SH-SY5Y (cell line): Measurements from ENCODE around the gene ARHGEF16.

Source experiments
- GATA2 ChIP-seq: IDR thresholded peaks from 2 replicates; pipeline ENCODE4 v1.6.1; 2011; ENCODE audit warnings: mild to moderate bottlenecking, low read depth, low read length
- GATA3 ChIP-seq: IDR thresholded peaks from 2 replicates; pipeline ENCODE4 v1.6.1; 2011; ENCODE audit warnings: low read depth, mild to moderate bottlenecking, low read length, moderate library complexity

The ARHGEF16 gene

DNA sequence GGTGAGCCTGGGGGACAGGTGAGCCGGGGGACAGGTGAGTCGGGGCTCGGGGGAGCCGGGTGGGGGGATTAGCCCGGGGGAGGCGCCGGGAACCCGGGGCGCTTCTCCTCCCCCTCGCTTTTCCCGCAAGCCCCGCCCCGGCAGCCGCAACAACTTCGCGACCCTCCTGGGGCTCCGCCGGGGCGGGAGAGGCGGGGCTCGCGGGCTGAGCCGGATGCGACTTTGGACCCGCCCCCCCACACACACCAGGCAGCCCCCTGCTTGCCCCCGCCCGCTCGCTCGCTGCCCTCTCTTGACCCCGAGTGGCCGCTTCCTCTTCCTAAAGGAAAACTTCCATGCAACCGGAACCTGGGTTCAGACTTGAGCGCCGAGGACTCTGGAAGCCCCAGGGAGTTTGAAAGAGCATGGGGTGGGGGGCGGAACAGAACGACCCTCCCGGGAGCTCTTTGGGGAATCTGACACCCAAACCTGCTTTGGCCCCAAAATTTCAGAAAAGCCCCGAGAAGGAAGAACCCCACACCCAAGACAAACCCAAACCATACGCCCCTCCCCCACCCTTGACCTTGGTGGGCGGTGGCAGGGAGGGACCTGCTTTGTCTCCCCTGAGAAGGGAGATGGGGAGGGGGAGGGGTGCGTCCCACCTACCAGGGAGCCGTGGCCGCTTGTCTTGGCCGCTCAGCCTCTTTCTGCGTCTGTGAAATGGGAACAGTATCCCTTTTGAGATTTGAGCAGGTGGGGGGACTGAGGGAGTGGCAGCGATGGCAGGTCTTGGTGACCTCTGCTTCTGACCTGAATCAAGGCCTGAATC is 550 bp downstream of the ARHGEF16 start:
- TF ChIP-seq GATA3, result no peak
- no peak for TF ChIP-seq GATA2

DNA sequence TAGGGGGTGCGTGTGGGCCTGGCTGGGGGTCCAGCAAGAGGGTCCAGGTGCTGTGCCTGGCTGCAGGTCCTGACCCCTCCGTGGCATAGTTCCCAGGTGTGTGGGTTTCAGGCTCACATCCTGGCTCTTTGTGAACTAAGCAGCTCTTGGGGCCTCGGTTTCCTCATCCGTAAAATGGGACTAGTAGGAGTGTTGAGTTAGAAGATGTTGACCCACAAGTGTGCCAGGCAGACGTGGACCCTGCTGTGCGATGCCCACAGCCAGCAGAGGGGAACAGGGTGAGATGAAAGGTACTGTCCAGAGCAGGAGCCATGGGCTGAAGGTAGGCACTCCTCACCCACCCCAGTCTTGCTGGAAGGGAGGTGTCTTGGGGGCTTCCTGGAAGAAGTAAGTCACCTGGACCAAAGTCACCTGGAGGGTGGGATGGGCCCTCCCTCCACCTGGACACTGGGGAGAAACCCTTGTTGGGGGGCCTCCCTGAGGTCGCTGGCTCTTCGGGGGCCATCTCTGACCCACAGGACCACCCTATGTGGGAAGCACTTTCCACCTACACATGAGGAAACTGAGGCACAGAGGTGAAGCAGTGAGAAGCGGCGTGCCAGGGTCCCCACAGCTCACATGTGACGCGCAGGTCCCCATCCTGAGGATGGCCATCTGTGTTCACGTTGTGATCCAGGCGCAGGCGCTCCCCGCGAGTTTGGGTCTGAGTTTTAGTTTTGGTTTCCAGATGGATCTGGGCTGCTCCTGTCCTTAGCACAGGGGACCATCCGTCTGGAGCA is 1.4 kb downstream of the ARHGEF16 start:
- TF ChIP-seq GATA3, result no peak
- TF ChIP-seq GATA2, result no peak

DNA sequence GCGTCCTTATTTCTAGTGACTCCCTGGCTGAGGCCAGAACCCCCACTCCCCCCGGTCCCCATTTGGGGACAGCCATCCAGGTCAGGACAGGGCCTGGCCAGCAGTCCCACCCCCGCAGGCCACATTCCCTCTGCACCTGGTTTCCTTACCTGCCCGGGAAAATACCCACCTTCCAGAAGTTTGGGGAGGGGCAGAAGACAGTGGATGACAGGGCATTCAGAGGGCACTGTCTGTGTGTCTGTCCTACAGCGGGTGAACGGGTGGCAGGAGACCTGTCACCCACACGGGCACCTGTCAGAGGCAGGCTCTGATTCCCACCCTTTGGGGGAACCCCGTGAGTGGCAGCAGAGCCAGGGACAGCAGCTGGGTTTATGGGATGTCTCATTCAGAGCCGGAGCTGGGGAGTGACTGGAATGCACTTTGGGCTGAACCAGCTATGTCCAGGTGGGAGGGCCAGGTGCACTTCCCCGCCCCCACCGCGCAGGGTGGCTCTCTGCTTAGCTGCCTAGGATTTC is 2.0 kb downstream of the ARHGEF16 start:
- TF ChIP-seq GATA2 (no peak), GATA3 (no peak)

DNA sequence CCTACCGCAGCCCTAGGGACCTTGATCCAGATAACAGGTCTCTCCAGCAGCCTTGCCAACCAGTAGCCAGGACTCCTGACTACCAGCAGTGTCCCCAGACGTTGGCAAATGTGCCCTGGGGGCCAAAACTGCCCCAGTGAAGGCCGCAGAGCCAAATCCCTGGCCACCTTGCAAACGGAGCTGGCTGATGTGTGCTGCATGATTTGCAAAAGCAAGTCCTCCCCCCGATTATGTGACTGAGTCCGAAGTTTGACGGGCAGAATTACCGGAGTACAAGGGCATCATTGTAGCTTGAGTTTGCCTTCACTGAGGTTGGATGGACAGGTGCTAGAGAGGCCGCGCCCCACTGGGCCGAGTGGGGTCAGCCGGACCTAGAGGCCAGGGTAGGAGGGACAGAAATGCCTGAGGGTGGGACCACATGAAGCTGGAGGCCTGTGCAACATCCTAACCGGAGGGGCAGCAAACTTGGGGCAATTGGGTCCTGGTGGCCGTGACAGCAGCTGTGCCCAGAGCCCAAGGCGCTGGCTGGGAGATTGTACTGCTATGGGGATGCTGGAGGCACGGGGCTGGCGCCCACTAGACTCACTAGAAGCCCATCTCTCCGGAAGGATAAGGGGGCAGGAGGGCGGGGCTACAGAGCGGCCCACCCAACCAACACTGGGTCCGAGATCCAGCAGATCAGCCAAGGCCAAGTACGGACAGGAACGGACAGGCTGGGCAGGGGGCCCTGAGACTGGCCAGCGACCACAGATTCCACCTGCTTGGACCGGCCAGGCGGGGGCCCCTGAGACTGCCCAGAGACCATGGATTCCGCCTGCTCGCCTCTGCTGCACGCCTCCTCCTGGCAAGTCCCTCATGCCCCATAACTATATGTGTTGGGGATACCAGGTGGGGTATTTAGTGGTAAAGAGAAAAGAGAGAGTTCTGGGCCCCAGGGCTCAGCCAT is 2.8 kb downstream of the ARHGEF16 start:
- no peak for TF ChIP-seq GATA2

DNA sequence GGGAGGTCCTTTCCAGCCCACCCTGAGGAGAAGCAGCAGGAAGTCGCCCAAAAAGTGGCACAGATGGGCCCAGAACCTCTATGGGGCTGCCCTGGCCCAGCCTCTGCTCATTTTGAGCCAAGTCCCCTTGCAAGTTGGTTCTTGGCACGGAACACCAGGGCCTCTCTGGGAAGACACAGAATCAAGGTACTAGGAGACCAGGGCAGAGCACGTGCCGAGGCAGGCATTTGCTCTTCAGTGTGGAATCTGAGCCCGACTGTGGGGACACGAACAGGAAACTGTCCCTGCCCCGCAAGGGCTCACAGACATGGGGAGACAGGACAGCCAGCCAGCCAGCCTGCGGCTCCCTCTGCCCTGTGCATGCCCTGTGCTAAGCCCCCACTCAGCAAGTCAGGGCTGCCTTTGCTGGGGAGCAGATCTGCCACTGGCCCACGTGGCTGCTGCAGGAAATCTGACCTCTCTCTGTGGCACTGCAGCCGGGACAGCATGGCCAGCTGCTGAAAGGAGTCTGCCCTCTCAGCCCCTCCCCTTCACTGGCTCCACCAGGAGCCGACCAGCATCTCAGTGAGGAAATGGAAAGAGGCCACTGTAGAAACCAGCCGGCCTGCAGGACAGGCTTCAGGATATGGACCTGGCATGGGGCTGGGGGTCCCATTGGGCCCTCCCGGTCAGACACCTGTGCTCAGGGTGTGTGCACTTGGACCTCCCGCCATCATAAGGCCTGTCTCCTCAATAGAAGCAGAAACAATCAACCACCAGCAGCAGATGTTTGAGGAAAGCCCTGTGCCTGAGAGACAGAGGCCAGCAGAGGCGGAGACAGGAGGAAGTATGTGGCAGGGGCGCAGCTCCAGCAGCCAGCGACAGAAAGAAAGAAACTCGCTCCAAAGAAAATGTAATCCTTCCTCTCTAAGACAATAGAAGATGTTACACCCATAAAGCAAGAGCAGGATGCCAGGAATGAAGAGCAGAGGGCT is 3.7 kb downstream of the ARHGEF16 start:
- TF ChIP-seq GATA2 (no peak), GATA3 (no peak)

DNA sequence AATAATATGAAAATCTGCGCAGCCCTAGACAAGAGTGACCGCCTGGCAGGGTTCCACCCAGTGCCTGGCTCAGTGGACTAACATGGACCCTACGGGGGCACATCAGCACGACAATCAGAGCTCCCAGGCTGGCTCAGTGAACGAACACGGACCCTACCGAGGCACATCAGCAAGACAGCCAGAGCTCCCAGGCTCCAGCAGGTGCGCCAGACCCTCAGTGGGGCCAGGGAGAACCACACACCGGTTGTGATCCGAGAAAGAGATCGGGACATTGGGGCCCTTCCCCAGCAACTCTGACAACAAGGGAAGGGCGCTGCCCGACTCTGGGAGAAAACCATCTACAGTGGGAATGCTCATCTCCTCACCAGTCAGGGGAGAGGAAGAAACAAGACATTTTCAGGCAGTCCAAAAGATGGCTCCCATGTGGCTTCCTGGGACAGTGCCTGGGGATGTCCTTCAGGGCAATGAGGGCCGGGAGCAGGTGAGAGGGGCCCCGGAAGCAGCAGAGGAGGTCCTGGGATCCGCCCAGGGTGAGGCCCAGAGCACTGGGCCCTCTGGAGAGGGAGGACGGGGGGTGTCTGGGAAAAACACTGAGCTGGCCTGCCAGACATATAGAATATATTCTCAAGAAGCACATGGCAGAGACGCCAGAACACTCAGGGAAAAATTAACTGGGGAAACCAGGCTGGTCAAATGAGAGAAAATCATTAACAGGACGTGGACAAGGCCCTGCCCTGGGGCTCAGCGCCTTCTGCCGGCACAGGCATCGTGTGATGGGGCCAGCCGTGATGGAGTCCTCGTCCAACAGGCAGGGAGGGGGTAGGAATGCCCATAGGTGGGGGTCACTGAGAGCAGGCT is 4.8 kb downstream of the ARHGEF16 start:
- no peak for TF ChIP-seq GATA2
- TF ChIP-seq GATA3, result no peak

DNA sequence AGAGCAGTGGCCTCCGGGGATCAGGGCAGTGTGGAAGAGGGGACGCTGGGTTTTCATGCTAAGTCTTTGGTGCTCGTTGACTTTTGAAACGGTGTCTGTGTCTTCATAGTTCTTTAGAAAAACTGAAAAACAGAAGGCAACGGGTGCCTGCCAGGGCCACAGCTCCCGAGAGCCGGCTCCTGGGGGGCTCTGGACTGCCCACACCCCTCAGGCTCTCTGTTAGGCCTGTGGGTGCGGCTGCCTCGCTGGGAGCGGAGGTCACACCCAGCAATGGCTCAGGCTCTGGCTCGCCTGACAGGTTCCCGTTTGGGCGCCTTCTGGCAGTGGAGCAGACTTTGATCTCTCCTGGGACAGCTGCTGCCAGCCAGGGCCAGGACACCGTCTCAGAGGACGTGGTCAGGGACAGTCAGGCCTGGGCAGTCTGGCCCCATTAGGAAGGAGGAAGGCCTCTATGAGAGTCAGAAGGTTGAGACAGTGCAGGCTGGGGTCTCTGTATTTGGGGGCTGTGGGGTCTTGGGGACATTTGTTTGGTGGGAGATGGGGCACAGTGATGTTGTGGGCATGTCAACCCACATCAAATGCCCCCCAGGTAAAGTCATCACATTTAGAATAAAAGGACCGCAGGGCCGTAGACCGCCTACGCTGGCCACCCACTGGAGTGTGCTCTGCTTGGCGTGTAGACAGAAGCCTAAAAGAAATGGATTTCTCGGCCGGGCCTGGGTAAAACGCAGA is 5.6 kb downstream of the ARHGEF16 start:
- no peak for TF ChIP-seq GATA2
- TF ChIP-seq GATA3, result no peak

DNA sequence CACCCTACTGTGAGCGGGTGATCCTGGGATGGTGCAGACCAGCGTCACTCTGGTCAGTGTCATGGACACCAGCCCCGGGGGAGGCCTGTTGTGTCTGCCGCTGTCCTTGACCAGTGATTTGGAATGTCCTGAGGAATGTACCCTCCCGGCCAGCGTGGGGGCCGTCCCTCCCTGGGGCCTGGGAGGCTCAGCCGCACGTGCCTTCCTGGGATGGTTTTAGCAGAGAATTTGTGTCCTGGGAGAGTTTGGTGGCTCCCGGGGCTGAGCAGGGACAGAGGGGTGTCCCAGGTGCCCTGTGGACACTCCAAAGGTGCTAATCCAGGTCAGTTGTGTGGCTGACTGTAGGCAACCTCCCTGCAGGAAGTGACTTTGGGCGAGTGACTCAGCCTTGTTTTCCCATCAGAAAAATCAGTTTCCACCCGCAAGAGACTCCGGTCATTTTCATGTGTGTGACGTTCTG is 6.2 kb downstream of the ARHGEF16 start:
- TF ChIP-seq GATA3 (no peak), GATA2 (no peak)

DNA sequence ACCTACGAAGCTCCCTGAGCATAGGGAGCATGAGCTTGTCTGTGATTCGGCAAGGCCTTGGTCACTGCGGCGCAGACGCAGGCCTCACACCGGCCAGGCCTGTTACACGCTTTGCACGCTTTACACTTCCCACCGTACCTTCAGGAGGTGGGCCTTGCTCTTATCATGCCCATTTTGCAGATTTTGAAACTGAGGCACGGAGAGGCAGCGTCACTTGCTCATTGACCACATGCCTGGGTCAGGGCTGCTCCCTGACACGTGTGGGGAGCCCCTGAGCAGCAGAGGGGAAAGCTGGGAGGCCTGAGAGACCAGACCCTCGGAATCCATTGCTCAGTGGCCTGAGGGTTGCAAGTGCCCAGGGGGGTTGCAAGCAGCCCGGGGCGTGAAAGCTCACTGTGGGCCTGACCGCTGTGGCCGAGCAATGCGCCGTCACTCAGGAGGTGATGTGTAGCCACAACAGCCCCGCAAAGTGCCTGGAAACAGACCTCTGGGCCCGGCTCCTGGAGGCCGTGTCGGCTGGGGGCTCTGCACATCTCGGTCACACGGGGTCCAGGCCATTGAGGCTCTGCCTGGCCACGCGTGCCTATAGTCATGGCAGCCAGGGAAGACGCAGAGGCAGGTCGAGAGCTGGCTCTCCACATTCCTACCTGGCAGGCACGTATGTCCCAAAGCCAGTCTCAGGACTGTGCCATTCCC is 6.9 kb downstream of the ARHGEF16 start:
- TF ChIP-seq GATA3 (no peak), GATA2 (no peak)

DNA sequence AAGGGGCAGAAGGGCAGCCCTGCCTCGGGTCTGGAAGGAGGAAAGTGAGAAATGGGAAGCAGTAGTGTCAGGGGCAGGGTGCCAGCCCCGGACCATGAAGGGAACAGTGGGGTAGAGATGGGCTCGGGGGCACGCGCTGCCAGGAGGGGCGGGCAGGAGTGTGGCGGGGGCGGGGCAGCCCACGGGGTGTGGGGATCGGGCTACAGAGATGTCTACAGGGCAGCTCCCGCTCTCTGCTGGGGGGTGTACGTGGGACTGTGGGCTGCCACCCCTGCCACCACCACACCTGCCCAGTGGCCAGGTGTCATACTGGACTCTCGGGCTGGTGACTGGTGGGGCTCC is 7.4 kb downstream of the ARHGEF16 start:
- TF ChIP-seq GATA3, result no peak
- no peak for TF ChIP-seq GATA2
